Measurements from ENCODE around the gene PCK1.

- TF ChIP-seq EZH2 (IDR thresholded peaks at IDR 0.05) (no peak), POLR2AphosphoS5 (IDR thresholded peaks at IDR 0.05; ENCODE audit: borderline replicate concordance, low read depth, low read length) (no peak)
Measured at GRCh38 chr20:57615445-57615811, 54.5 kb downstream of the PCK1 start.
